Liver (tissue), 9 donors: ENCODE measurements around the gene SLCO2A1. TPM values are rescaled to one million over a fixed set of nuclear protein-coding genes. Genes with fewer than 3 reads are reported as not detected.

Experiments
- DNase-seq: peaks from one replicate; pipeline ENCODE4 v3.0.0-alpha.2; 2017; ENCODE audit warnings: low spot score
- H3K27ac ChIP-seq, 2 donors: one replicate each; pipeline ENCODE4 v1.7.0; 2013; ENCODE audit warnings: inconsistent platforms in 2 of 2, low read length in 2 of 2, control low read depth in 1 of 2, low read depth in 1 of 2, mild to moderate bottlenecking in 1 of 2
- H3K27me3 ChIP-seq, 4 donors: one replicate each; pipeline versions ENCODE4 v1.6.1 to v1.7.0; 2013; ENCODE audit warnings: low read length in 3 of 4, inconsistent platforms in 1 of 4, mild to moderate bottlenecking in 1 of 4, moderate library complexity in 1 of 4; ENCODE audit not compliant: control insufficient read depth in 4 of 4, insufficient read depth in 4 of 4
- H3K36me3 ChIP-seq, 4 donors: one replicate each; pipeline versions ENCODE4 v1.6.1 to v1.7.0; 2013; ENCODE audit warnings: low read length in 3 of 4, mild to moderate bottlenecking in 3 of 4, low read depth in 1 of 4, moderate library complexity in 1 of 4; ENCODE audit not compliant: control insufficient read depth in 4 of 4, insufficient read depth in 3 of 4
- H3K4me1 ChIP-seq, 4 donors: one replicate each; pipeline versions ENCODE4 v1.6.1 to v1.7.0; 2013; ENCODE audit warnings: low read length in 3 of 4, mild to moderate bottlenecking in 3 of 4, moderate library complexity in 1 of 4; ENCODE audit not compliant: control insufficient read depth in 4 of 4, insufficient read depth in 4 of 4
- H3K4me3 ChIP-seq, 3 donors: one replicate each; pipeline versions ENCODE4 v1.6.1 to v1.7.0; 2013; ENCODE audit warnings: low read length in 3 of 3, control low read depth in 1 of 3, low read depth in 1 of 3, mild to moderate bottlenecking in 1 of 3
- H3K9ac ChIP-seq, 2 donors: one replicate each; pipeline ENCODE4 v1.7.0; 2013; ENCODE audit warnings: low read length in 2 of 2, mild to moderate bottlenecking in 2 of 2, moderate library complexity in 2 of 2, control low read depth in 1 of 2, low read depth in 1 of 2
- H3K9me3 ChIP-seq, 4 donors: one replicate each; pipeline versions ENCODE4 v1.6.1 to v1.7.0; 2013; ENCODE audit warnings: low read length in 3 of 4; ENCODE audit not compliant: control insufficient read depth in 4 of 4
- CTCF ChIP-seq: fragments of 150-350 bp; IDR thresholded peaks from 2 replicates; pipeline ENCODE4 v1.5.1; 2017; ENCODE audit warnings: improper control_type of control experiment, low read depth, low read length; ENCODE audit not compliant: missing input control
- EGR1 ChIP-seq, 2 donors: IDR thresholded peaks; 2 replicates each; pipeline ENCODE4 v1.6.1; 2016 to 2018; ENCODE audit warnings: antibody characterized with exemption in 2 of 2, low read depth in 2 of 2
- FOXA2 ChIP-seq: IDR thresholded peaks from 2 replicates; pipeline ENCODE4 v1.6.1; 2016; ENCODE audit warnings: antibody characterized with exemption
- GABPA ChIP-seq, 2 donors: IDR thresholded peaks in 1 of 2; conservative IDR thresholded peaks in 1 of 2; 2 replicates each; pipeline ENCODE4 v1.6.1; 2016; ENCODE audit warnings: antibody characterized with exemption in 2 of 2, mild to moderate bottlenecking in 1 of 2, moderate library complexity in 1 of 2
- HNF4A ChIP-seq, 2 donors: conservative IDR thresholded peaks; 2 replicates each; pipeline ENCODE4 v1.6.1; 2016; ENCODE audit warnings: antibody characterized with exemption in 2 of 2, mild to moderate bottlenecking in 2 of 2
- HNF4G ChIP-seq: IDR thresholded peaks from 2 replicates; pipeline ENCODE4 v1.6.1; 2016; ENCODE audit warnings: antibody characterized with exemption
- JUND ChIP-seq, 2 donors: IDR thresholded peaks; 2 replicates each; pipeline ENCODE4 v1.6.1; 2016; ENCODE audit warnings: antibody characterized with exemption in 2 of 2
- NR2F2 ChIP-seq: IDR thresholded peaks from 2 replicates; pipeline ENCODE4 v1.6.1; 2016; ENCODE audit warnings: antibody characterized with exemption
- RAD21 ChIP-seq, 2 donors: IDR thresholded peaks; 2 replicates each; pipeline ENCODE4 v1.6.1; 2016; ENCODE audit warnings: antibody characterized with exemption in 2 of 2, mild to moderate bottlenecking in 2 of 2
- REST ChIP-seq: IDR thresholded peaks from 2 replicates; pipeline ENCODE4 v1.6.1; 2016; ENCODE audit warnings: antibody characterized with exemption, mild to moderate bottlenecking
- RXRA ChIP-seq, 2 donors: IDR thresholded peaks; 2 replicates each; pipeline ENCODE4 v1.6.1; 2017 to 2018; ENCODE audit warnings: antibody characterized with exemption in 2 of 2, mild to moderate bottlenecking in 1 of 2
- YY1 ChIP-seq: IDR thresholded peaks from 2 replicates; pipeline ENCODE4 v1.6.1; 2016; ENCODE audit warnings: antibody characterized with exemption, mild to moderate bottlenecking
- WGBS: extraction: QIAGEN DNeasy Blood & Tissue Kit; methylation state at CpG from one replicate; pipeline ENCODE4 v1.1.7; 2013; 5-methylcytosine and 5-hydroxymethylcytosine counted together
- polyA plus RNA-seq, 2 donors: library from polyadenylated mRNA; stranded (reverse) in 1 of 2; unstranded in 1 of 2; fragments of 200-250 nt in 1 of 2; fragments of >200 nt in 1 of 2; fragmentation: Nextera tagmentation in 1 of 2; extraction: Ambion mirVana in 1 of 2; gene quantifications; one replicate each; pipeline versions ENCODE4 v1.2.1 to v1.2.3, GENCODE V29; 2013 to 2015
- total RNA-seq, 2 donors: library from RNA; depleted of rRNA; stranded (reverse); fragments of >200 nt; gene quantifications; one replicate each; pipeline ENCODE4 v1.2.3, GENCODE V29; 2014
- TF ChIP-seq, protein P1 (sequence below): IDR thresholded peaks from 2 replicates; pipeline ENCODE4 v1.6.1; 2016; ENCODE audit warnings: antibody characterized with exemption
- donor health status: healthy.
- donor health status: healthy.
- donor health status: healthy.
- donor health status: healthy.
- donor health status: healthy.

The SLCO2A1 gene
- total and polyA plus RNA-seq, 4 donors = 0.56 to 3.1 (median 2.2) TPM

- no peak for TF ChIP-seq JUND (IDR thresholded peaks at IDR 0.05)
- Histone ChIP-seq H3K4me3 (no peak overlapping the region), H3K27me3 (no peaks in the 10 kb centered on the region), H3K36me3 (no peaks in the 10 kb centered on the region), H3K4me1 (no peaks in the 10 kb centered on the region), H3K9me3 (no peaks in the 10 kb centered on the region), H3K9ac (no peak overlapping the region), H3K27ac (no peak overlapping the region)
- 78% methylated on average over 7 of the region's 7 CpGs for WGBS
- peak; percentile 20 for DNase-seq
These were observed 143.5 kb downstream of the SLCO2A1 start for GRCh38 chr3:133886031-133886722.

DNA sequence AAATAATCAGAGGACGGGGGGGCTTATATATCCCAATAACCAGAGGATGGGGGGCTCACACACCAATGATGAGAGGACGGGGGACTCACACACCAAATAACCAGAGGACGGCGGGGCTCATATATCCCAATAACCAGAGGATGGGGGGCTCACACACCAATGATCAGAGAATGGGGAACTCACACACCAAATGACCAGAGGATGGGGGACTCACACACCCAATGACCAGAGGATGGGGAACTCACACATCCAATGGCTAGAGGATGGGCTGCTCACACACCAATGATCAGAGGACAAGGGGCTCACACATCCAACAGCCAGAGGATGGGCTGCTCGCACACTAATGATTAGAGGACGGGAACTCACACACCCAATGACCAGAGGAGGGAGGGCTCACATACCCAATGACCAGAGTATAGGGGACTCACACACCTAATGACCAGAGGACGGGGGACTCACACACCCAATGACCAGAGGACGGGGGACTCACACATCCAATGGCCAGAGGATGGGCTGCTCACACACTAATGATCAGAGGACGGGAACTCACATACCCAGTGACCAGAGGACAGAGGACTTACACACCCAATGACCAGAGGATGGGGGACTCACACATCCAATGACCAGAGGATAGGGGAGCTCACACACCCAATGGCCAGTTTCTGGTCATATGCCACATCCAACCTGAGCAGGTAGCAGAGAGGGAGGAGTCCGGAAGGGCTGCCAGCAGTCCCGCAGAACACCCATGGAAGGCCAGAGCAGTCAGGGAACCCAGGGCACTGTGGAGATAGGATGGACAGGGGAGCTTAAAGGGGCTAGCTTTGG lies 144.6 kb downstream of the SLCO2A1 start:
- H3K9me3 ChIP-seq = no peaks in the 10 kb centered on the region
- peak; percentile 28 for DNase-seq
- no peaks in the 10 kb centered on the region for H3K4me1 ChIP-seq
- no peaks in the 10 kb centered on the region for H3K27me3 ChIP-seq
- no peaks in the 10 kb centered on the region for H3K36me3 ChIP-seq
- TF ChIP-seq GABPA (IDR thresholded peaks at IDR 0.05 in 1 of 2, conservative IDR thresholded peaks at IDR 0.05 in 1 of 2) = no peak
- no peak for TF ChIP-seq RXRA (IDR thresholded peaks at IDR 0.05)
- TF ChIP-seq NR2F2 = no peak
- TF ChIP-seq REST = no peak
- no peak for TF ChIP-seq FOXA2
- TF ChIP-seq CTCF = no peak
- TF ChIP-seq, protein P1, sequence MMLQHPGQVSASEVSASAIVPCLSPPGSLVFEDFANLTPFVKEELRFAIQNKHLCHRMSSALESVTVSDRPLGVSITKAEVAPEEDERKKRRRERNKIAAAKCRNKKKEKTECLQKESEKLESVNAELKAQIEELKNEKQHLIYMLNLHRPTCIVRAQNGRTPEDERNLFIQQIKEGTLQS = no peak
- no peak for TF ChIP-seq HNF4G
- no peak for TF ChIP-seq HNF4A (conservative IDR thresholded peaks at IDR 0.05)
- no peak for TF ChIP-seq YY1
- TF ChIP-seq JUND (IDR thresholded peaks at IDR 0.05) = no peak
- TF ChIP-seq EGR1 (IDR thresholded peaks at IDR 0.05; ENCODE audit: low read depth in 2 of 2) = no peak
- TF ChIP-seq RAD21 (IDR thresholded peaks at IDR 0.05) = no peak
- WGBS = 87% methylated on average over 11 of the region's 11 CpGs
- H3K27ac ChIP-seq = no peak overlapping the region
- H3K9ac ChIP-seq = no peak overlapping the region
- no peak overlapping the region for H3K4me3 ChIP-seq
